T-helper 1 cell (primary cell): ENCODE data around the gene GIMAP8.
"Not testable (repeated sequence)": the region's sequence is repeated elsewhere in the genome, so short reads cannot be mapped to it uniquely, and the experiment has no call there.

Experiments used
- DNase-seq, 5 donors: peaks; one replicate each; pipeline ENCODE4 v3.0.0-alpha.2; 2012 to 2020

The GIMAP8 gene

DNA sequence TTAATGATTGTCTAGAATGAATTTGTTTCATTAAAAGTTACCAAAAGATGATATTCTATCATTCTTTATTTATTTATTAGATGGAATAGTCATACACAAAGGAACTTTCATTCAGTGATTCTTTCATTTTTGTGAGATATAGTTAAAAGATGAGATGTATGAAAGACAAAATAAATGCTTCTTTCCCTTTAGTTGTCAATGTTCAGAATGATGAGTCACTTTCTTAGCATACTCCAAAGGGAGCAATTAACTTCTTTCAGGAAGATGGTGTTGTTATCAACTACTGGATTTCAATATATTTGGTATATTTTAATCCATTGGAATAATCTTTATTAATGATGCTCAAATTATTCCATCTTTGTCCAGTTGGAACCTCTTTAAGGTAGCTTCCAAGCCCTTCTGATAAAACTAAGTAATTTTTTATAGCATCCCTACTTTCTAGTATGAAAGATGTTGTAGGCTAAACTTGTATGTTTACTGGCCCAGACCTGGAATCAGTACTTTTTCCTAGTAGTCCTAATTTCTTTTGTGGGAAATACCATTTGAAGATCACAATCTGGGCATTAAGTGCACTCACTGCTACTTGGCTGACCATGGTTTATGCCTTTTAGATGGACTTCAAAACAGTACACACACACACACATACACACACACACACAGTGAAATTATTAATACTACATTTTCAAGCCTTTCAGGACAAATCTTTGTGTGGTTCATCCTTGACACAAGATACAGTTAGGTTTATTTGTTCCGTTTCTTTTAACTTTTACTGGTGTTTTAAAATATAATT is 66.7 kb downstream of the GIMAP8 start:
- peak in 1 of 5 donors; percentile 36 for DNase-seq

GRCh38 chr7:150519310-150519709 is 68.9 kb downstream of the GIMAP8 start:
- DNase-seq, result no peak

DNA sequence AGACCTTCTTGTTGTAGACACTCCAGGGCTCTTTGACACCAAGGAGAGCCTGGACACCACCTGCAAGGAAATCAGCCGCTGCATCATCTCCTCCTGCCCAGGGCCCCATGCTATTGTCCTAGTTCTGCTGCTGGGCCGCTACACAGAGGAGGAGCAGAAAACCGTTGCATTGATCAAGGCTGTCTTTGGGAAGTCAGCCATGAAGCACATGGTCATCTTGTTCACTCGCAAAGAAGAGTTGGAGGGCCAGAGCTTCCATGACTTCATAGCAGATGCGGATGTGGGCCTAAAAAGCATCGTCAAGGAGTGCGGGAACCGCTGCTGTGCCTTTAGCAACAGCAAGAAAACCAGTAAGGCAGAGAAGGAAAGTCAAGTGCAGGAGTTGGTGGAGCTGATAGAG is 69.7 kb downstream of the GIMAP8 start:
- DNase-seq, result peak in 1 of 5 donors; percentile 61

GRCh38 chr7:150522931-150523330 is 72.5 kb downstream of the GIMAP8 start:
- DNase-seq, result not testable (repeated sequence)

GRCh38 chr7:150524018-150524417 is 73.6 kb downstream of the GIMAP8 start:
- DNase-seq, result no peak
